ENCODE results near the gene GFI1B. TPM values are rescaled to one million over a fixed set of nuclear protein-coding genes. Genes with fewer than 3 reads are reported as not detected.

The GFI1B gene
- total and polyA plus RNA-seq, 2 of the 13 experiments (the other 11 are each of a cell fraction or from before 2014, with no cell fraction given), result 0.15 to 0.51 TPM

DNA sequence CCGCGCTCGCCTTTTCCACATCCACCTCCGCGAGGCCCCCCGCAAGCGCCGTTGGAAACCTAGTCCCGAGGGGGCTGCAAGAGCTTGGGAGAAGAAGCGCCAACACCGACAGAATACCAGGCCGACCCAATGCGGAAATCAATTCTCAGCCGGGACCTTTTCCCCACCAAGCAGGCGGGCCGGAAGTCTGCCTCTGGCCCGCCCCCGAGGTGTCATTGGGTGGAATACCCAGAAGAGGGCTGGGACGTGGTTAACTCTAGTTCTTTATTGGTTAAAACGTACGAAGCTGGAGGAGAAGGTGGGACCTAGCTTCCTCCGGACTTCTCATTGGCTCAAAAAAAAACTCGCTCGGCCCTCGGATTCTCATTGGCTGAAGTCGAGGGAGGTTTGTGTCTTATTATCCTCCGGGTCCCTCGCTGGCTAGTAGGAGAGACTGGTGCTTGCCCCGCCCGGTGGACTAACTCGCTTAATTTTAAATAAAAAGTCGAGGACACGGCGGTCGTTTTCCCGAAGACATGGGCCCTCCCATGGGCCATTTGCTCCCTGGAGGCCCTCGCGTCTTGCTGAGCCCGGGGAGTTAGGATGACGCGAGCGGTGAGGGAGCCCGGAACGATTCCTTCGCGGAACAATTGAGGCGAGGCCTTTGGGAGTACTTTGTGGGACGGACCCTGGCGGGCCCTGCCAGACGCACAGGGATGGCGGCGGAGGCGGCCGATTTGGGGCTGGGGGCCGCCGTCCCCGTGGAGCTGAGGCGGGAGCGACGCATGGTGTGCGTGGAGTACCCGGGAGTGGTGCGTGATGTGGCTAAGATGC, 52.0 kb downstream of the GFI1B start, which contains the start of gene GTF3C5 (continued):
- TF ChIP-seq PAX8 (CRISPR knock-in tag; IDR thresholded peaks at IDR 0.05; ENCODE audit: borderline replicate concordance), result no peak

DNA sequence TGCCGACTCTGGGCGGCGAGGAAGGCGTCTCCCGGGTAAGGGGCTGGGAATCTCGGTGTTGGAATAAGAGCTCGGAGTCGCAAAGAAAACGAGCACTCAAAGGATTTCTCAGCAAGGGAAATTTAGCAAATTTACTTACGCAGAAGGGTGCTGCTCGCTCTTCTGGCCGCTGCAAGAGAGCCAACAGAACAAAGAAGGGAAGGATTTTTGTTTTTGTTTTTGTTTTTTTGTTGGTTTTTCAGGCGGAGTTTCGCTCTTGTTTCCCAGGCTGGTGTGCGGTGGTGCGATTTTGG, 52.6 kb downstream of the GFI1B start:
- intact Hi-C loops (cut with micrococcal nuclease; ENCODE audit: unreplicated experiment) (no loop called here), in situ Hi-C loops (cut with HindIII; ENCODE audit: extremely low pct_ligation_motif_present, low pct_unique_long_range_greater_than_20kb) (no loop called here)
- DNase-seq (ENCODE audit: low spot score) (no peak), FAIRE-seq (no peak), ATAC-seq (no peak)
- peak overlapping the region; percentile 92 for H3K9ac ChIP-seq (ENCODE audit: insufficient read depth, low read depth, low read length)
- H3K27me3 ChIP-seq (ENCODE audit: control insufficient read depth in 1 of 2, insufficient read depth in 2 of 2, low read length in 2 of 2), result no peaks in the 10 kb centered on the region; a peak in 1 of 5 replicates
- no peaks in the 10 kb centered on the region for H3K9me3 ChIP-seq (ENCODE audit: low read length)
- H3K27ac ChIP-seq (ENCODE audit: extremely low read length, insufficient read depth, low read length), result peak overlapping the region; percentile 85
- no TSS peak for BruUV-seq (replicated peaks)
- peaks cover 2 to 12% of the 10 kb centered on the region in 2 experiments; a peak in 4 of 5 replicates for H3K36me3 ChIP-seq (replicated peaks in 1 of 2; ENCODE audit: control insufficient read depth in 1 of 2, insufficient read depth in 2 of 2, low read length in 2 of 2)
- peak overlapping the region; percentile 95 for H3K4me2 ChIP-seq (ENCODE audit: low read depth, low read length)
- H4K20me1 ChIP-seq (ENCODE audit: insufficient read depth, low read length), result peaks cover 4% of the 10 kb centered on the region; the same call in 1 of the 2 replicates
- peaks cover 54% of the 10 kb centered on the region for H3K79me2 ChIP-seq (ENCODE audit: insufficient read depth, low read length)
- 0% methylated on average over 16 of the region's 16 CpGs for WGBS (ENCODE audit: low lambda C conversion rate)
- ChIA-PET POLR2A (interaction anchor here (0.8 to 2.3 kb wide), 16 partner anchors 9 to 676 kb away, joined by 3 to 27 read pairs (median 6); partner anchors contain the start of genes SETX and TSC1), CTCF (ENCODE audit: low intra/inter-chr PET ratio, low total read pairs) (no interaction called here)
- H2AFZ ChIP-seq (ENCODE audit: low read length), result no peak overlapping the region
- H3K4me3 ChIP-seq (replicated peaks in 1 of 3; ENCODE audit: insufficient read depth in 1 of 3, low read depth in 2 of 3, low read length in 3 of 3), result peak overlapping the region; percentile 90 to 99 (median 99)
- peaks cover 42% of the 10 kb centered on the region for H3K4me1 ChIP-seq (ENCODE audit: insufficient read depth, low read length)
- TF ChIP-seq ZMAT3 (CRISPR knock-in tag; conservative IDR thresholded peaks at IDR 0.05), result peak; percentile 17; the same call in 1 of the 2 replicates
- TF ChIP-seq DPF2 (CRISPR knock-in tag; IDR thresholded peaks at IDR 0.05; ENCODE audit: borderline replicate concordance, low read depth), result no peak
- 0 out of 2 replicates have a peak, but pooled peaks have one; percentile 4 for TF ChIP-seq BORCS8-MEF2B (CRISPR knock-in tag; IDR thresholded peaks at IDR 0.05)
- TF ChIP-seq, protein P1, sequence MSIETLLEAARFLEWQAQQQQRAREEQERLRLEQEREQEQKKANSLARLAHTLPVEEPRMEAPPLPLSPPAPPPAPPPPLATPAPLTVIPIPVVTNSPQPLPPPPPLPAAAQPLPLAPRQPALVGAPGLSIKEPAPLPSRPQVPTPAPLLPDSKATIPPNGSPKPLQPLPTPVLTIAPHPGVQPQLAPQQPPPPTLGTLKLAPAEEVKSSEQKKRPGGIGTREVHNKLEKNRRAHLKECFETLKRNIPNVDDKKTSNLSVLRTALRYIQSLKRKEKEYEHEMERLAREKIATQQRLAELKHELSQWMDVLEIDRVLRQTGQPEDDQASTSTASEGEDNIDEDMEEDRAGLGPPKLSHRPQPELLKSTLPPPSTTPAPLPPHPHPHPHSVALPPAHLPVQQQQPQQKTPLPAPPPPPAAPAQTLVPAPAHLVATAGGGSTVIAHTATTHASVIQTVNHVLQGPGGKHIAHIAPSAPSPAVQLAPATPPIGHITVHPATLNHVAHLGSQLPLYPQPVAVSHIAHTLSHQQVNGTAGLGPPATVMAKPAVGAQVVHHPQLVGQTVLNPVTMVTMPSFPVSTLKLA (IDR thresholded peaks at IDR 0.05), result no peak
- TF ChIP-seq, protein P2, sequence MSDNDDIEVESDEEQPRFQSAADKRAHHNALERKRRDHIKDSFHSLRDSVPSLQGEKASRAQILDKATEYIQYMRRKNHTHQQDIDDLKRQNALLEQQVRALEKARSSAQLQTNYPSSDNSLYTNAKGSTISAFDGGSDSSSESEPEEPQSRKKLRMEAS (IDR thresholded peaks at IDR 0.05), result 0 out of 2 replicates have a peak, but pooled peaks have one; percentile 2
- TF ChIP-seq, protein P3, sequence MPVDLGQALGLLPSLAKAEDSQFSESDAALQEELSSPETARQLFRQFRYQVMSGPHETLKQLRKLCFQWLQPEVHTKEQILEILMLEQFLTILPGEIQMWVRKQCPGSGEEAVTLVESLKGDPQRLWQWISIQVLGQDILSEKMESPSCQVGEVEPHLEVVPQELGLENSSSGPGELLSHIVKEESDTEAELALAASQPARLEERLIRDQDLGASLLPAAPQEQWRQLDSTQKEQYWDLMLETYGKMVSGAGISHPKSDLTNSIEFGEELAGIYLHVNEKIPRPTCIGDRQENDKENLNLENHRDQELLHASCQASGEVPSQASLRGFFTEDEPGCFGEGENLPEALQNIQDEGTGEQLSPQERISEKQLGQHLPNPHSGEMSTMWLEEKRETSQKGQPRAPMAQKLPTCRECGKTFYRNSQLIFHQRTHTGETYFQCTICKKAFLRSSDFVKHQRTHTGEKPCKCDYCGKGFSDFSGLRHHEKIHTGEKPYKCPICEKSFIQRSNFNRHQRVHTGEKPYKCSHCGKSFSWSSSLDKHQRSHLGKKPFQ (CRISPR knock-in tag; IDR thresholded peaks at IDR 0.05; ENCODE audit: insufficient replicate concordance), result peak; percentile 9
- TF ChIP-seq SALL1 (CRISPR knock-in tag; IDR thresholded peaks at IDR 0.05), result peak; percentile 5; the same call in 1 of the 2 replicates
- TF ChIP-seq DMAP1 (CRISPR knock-in tag; IDR thresholded peaks at IDR 0.05), result peak; percentile 20; the same call in 1 of the 2 replicates
- TF ChIP-seq, protein P4, sequence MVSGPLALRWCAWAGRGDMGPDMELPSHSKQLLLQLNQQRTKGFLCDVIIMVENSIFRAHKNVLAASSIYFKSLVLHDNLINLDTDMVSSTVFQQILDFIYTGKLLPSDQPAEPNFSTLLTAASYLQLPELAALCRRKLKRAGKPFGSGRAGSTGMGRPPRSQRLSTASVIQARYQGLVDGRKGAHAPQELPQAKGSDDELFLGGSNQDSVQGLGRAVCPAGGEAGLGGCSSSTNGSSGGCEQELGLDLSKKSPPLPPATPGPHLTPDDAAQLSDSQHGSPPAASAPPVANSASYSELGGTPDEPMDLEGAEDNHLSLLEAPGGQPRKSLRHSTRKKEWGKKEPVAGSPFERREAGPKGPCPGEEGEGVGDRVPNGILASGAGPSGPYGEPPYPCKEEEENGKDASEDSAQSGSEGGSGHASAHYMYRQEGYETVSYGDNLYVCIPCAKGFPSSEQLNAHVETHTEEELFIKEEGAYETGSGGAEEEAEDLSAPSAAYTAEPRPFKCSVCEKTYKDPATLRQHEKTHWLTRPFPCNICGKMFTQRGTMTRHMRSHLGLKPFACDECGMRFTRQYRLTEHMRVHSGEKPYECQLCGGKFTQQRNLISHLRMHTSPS (CRISPR knock-in tag; IDR thresholded peaks at IDR 0.05; ENCODE audit: low read depth), result no peak
- TF ChIP-seq KMT2A (CRISPR knock-in tag; IDR thresholded peaks at IDR 0.05), result peak; percentile 17; the same call in 1 of the 2 replicates
- TF ChIP-seq, protein P5, sequence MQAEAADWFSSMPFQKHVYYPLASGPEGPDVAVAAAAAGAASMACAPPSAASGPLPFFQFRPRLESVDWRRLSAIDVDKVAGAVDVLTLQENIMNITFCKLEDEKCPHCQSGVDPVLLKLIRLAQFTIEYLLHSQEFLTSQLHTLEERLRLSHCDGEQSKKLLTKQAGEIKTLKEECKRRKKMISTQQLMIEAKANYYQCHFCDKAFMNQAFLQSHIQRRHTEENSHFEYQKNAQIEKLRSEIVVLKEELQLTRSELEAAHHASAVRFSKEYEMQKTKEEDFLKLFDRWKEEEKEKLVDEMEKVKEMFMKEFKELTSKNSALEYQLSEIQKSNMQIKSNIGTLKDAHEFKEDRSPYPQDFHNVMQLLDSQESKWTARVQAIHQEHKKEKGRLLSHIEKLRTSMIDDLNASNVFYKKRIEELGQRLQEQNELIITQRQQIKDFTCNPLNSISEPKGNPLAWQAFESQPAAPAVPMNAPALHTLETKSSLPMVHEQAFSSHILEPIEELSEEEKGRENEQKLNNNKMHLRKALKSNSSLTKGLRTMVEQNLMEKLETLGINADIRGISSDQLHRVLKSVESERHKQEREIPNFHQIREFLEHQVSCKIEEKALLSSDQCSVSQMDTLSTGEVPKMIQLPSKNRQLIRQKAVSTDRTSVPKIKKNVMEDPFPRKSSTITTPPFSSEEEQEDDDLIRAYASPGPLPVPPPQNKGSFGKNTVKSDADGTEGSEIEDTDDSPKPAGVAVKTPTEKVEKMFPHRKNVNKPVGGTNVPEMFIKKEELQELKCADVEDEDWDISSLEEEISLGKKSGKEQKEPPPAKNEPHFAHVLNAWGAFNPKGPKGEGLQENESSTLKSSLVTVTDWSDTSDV (CRISPR knock-in tag; IDR thresholded peaks at IDR 0.05), result 0 out of 2 replicates have a peak, but pooled peaks have one; percentile 3
- 0 out of 2 replicates have a peak, but pooled peaks have one; percentile 6 for TF ChIP-seq REL (CRISPR knock-in tag; conservative IDR thresholded peaks at IDR 0.05)

All from HepG2 (cell line).